A673 (cell line): ENCODE results near the gene GALNT9. TPM values are rescaled to one million over a fixed set of nuclear protein-coding genes. Genes with fewer than 3 reads are reported as not detected.

Source experiments
- BruUV-seq: library from RNA; stranded (reverse); fragments of 400-500 nt; replicated peaks from 2 replicates; lab custom pipeline; 2021; lab: Mats Ljungman, UMichigan
- CTCF ChIA-PET: fragments of 300-600 bp; sonication (Branson Sonifier 250); formaldehyde crosslinking; loops from one replicate; lab custom pipeline; 2022; ENCODE audit warnings: antibody characterized with exemption; lab: Charles Lee
- POLR2A ChIA-PET: fragments of 300-600 bp; sonication (Branson Sonifier 250); formaldehyde crosslinking; loops from one replicate; lab custom pipeline; 2022; ENCODE audit warnings: antibody characterized with exemption; ENCODE audit not compliant: low non-redundant PET; lab: Charles Lee
- DNase-seq: peaks from one replicate; pipeline ENCODE4 v3.0.0-alpha.2; 2015; ENCODE audit warnings: low spot score
- H3K27ac ChIP-seq: fragments of 200-600 bp; sonication (generic); 2 replicates; pipeline ENCODE4 v1.5.1; 2016; ENCODE audit warnings: mixed run types, low read depth, mild to moderate bottlenecking, mixed read lengths, antibody characterized with exemption, low read length; ENCODE audit not compliant: poor library complexity, severe bottlenecking
- H3K27me3 ChIP-seq: fragments of 200-600 bp; sonication (generic); replicated peaks from 2 replicates; pipeline ENCODE4 v1.6.1; 2017; ENCODE audit warnings: mixed run types, low read depth, mild to moderate bottlenecking, mixed read lengths, antibody characterized with exemption, low read length; ENCODE audit not compliant: insufficient read depth, poor library complexity
- H3K36me3 ChIP-seq: fragments of 200-600 bp; sonication (generic); 2 replicates; pipeline ENCODE4 v1.6.1; 2016; ENCODE audit warnings: mixed run types, mild to moderate bottlenecking, mixed read lengths, antibody characterized with exemption, low read length; ENCODE audit not compliant: insufficient read depth, poor library complexity, severe bottlenecking
- H3K4me1 ChIP-seq: fragments of 200-600 bp; sonication (generic); 2 replicates; pipeline ENCODE4 v1.6.1; 2017; ENCODE audit warnings: mixed run types, mild to moderate bottlenecking, mixed read lengths, antibody characterized with exemption, low read length; ENCODE audit not compliant: insufficient read depth, poor library complexity, severe bottlenecking
- H3K4me3 ChIP-seq: fragments of 200-600 bp; sonication (generic); 2 replicates; pipeline ENCODE4 v1.5.1; 2016; ENCODE audit warnings: low read depth, mixed run types, mild to moderate bottlenecking, mixed read lengths, low read length; ENCODE audit not compliant: poor library complexity, severe bottlenecking
- H3K9me3 ChIP-seq: fragments of 200-600 bp; sonication (generic); 2 replicates; pipeline ENCODE4 v1.6.1; 2016; ENCODE audit warnings: mixed run types, low read depth, mild to moderate bottlenecking, mixed read lengths, antibody characterized with exemption, low read length; ENCODE audit not compliant: poor library complexity, severe bottlenecking
- CTCF ChIP-seq: fragments of 300-800, 200-600 bp; sonication (generic); conservative IDR thresholded peaks from 2 replicates; pipeline ENCODE4 v1.5.1; 2017; ENCODE audit warnings: low read depth, mild to moderate bottlenecking, antibody characterized with exemption, low read length, moderate library complexity, mixed read lengths
- EZH2 ChIP-seq: fragments of 200-600 bp; sonication (generic); IDR thresholded peaks from 2 replicates; pipeline ENCODE4 v1.6.1; 2017; ENCODE audit warnings: borderline replicate concordance, low read depth, mild to moderate bottlenecking, mixed read lengths, antibody characterized with exemption, low read length; ENCODE audit not compliant: poor library complexity, severe bottlenecking
- intact Hi-C: fragments of 100-400 bp; cut with micrococcal nuclease; formaldehyde crosslinking; loops from one replicate; pipeline ENCODE4 v1.10.0; 2022; ENCODE audit not compliant: unreplicated experiment
- total RNA-seq: library from RNA; stranded (reverse); gene quantifications from 2 replicates; pipeline ENCODE4 v1.2.3, GENCODE V29; 2021

Gene GALNT9
- total RNA-seq, 1 experiment from 2014 or later = 7.4 TPM

GRCh38 chr12:132251310-132251709, 78.1 kb downstream of the GALNT9 start:
- Histone ChIP-seq H3K4me3 (no peak overlapping the region), H3K27ac (no peak overlapping the region), H3K27me3 (no peaks in the 10 kb centered on the region), H3K4me1 (peaks cover 9% of the 10 kb centered on the region), H3K36me3 (no peaks in the 10 kb centered on the region), H3K9me3 (no peaks in the 10 kb centered on the region)
- no TSS peak for BruUV-seq
- ChIA-PET POLR2A (no interaction called here), CTCF (no interaction called here)
- DNase-seq = no peak
- TF ChIP-seq EZH2 (no peak), CTCF (no peak)
- intact Hi-C loops = no loop called here

- H3K4me1 ChIP-seq = peaks cover 9% of the 10 kb centered on the region
- BruUV-seq = no TSS peak
- H3K9me3 ChIP-seq = no peaks in the 10 kb centered on the region
- DNase-seq = no peak
- no peaks in the 10 kb centered on the region for H3K36me3 ChIP-seq
- no peak for TF ChIP-seq CTCF
- no peak for TF ChIP-seq EZH2
- H3K27me3 ChIP-seq = no peaks in the 10 kb centered on the region
- POLR2A ChIA-PET = no interaction called here
- no peak overlapping the region for H3K4me3 ChIP-seq
- CTCF ChIA-PET = no interaction called here
- H3K27ac ChIP-seq = no peak overlapping the region
- intact Hi-C loops = no loop called here
Observed at GRCh38 chr12:132250707-132251106, 78.7 kb downstream of the GALNT9 start.

DNA sequence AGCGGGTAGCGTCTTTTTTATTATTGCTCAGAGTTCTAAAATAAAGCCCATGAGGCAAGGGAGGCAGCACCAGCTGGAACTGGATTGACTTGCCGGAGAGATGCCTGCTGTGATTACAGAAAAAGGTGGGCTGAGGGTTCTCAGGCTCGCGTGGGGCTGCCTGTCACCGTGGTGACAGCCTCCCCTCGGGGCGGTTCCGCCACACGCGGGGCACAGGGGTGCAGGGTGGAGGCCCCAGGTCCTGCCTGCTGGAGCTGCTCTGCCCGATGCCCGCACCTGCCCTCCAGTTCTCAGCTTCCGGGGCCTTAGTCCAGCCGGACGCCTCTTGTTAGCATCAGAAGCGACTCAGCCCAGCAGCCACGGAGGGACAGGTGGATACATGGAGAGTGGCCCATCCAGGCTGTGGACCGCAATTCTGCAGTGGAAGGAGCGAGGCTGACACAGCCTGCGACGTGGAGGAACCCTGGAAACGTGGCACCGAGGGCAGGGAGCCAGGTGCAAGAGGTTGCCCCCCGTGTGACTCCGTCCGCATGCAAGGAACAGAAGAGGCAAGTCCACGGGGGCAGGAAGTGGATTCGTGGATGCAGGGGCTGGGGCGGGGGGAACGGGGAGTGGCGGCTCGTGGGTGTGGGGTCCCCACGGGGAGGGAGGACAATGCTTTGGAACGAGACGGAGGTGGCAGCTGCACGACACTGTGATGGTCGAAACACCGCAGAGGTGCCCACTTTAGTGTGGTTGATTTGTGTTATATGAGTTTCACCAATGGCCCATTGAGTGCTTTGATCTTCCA, 79.5 kb downstream of the GALNT9 start:
- Histone ChIP-seq H3K4me1 (peaks cover 9% of the 10 kb centered on the region), H3K36me3 (no peaks in the 10 kb centered on the region), H3K27me3 (no peaks in the 10 kb centered on the region), H3K4me3 (no peak overlapping the region), H3K27ac (no peak overlapping the region), H3K9me3 (no peaks in the 10 kb centered on the region)
- TF ChIP-seq CTCF (no peak), EZH2 (no peak)
- ChIA-PET CTCF (no interaction called here), POLR2A (no interaction called here)
- BruUV-seq = no TSS peak
- no peak for DNase-seq
- intact Hi-C loops = no loop called here
